GM21360 (cell line): ENCODE data around the gene HIPK2.

ENCODE experiments used
- ATAC-seq: cut with Tn5 transposase; IDR thresholded peaks from one replicate; pipeline ENCODE4 v1.9.1; 2021; ENCODE audit warnings: mild to moderate bottlenecking, moderate library complexity; ENCODE audit not compliant: unreplicated experiment

HIPK2 gene

DNA sequence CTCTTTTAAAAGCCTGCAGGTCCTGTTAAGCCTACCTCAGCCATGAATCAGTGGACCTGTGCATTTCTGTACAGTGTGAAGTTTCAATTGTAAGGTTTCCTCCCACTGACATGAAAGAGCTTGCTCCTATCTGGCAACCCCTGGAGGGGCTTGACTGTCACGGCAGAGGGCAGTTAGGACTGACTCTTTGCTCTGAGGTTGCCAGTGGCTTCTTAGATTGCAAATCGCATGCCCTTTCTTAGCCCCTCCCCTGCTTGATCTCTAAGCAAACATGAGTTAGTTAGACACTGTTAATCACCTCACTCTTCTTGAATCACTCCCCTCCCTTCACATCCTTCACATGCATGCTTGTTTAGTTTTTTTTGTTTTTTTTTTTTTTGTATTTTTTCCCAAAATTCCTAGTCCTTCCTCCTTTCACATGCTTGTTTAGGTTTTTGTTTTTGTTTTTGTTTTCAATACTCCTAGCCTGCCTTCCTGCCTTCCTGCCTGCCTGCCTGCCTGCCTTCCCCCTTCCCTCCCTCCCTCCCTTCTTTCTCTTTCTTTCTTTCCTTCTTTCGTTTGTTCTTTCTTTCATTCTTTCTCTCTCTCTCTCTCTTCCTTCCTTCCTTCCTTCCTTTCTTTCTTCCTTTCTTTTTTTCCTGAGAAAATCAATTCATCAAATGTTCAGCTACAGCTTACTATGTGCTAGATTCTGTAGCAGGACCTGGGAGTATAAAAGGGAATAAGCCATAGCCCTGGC lies 6.0 kb upstream of the HIPK2 start:
- ATAC-seq: peak; percentile 48

DNA sequence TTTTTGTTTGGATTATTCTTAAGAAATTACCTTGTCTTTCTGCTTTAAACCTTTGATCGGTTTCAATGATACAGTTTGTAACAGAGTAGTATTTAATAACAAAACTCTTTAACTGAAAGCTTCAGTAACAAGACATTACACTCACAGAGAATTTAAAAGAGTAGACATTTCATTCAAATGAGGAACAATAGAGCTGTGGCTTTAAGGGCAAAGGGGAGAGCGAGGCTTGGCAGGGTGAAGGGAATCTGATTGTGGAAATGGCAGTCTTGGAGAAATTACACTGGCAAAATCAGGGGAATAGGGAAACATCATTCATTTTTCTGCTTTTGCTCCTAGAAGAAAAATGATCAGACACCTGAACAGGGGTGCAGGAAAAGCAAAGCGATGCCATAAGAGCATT lies 5.1 kb upstream of the HIPK2 start:
- ATAC-seq: no peak

DNA sequence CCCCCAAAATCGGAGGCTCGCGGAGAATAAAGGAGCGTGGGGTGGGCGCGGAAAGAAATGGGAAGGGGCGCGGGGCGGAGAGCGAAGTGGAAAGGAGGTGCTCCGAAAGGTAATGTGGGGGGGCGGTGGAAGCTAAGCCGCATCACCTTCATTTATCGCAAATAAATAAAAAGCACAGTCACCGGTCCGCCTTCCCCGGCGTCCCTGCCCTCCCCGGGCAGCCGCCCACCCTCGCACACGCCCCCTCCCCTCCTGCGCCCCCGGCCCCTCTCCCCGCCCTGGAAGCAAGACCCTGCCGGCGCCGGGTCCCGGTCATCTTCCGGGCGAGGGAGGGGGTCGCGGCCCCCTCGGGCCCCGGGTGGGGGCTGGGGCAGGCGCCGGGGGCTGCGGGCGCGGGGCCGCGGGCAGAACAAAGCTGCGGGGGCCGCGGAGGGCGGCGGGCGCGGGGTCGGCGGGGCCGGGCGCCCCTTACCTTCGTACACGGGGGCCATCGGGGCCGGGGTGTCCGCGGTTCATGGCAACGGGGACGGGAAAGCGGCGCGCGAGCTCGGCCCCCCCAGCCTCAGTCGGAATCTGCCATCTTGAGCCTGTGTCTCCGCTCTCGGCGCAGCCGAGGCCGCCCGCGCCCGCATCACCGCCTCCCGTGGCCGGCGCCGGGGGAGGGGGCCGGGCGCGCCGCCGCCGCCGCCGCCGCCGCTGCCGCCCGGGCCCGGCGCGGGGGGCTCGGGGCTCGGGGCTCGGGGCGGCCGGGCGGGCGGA lies 486 bp downstream of the HIPK2 start:
- ATAC-seq: no peak

DNA sequence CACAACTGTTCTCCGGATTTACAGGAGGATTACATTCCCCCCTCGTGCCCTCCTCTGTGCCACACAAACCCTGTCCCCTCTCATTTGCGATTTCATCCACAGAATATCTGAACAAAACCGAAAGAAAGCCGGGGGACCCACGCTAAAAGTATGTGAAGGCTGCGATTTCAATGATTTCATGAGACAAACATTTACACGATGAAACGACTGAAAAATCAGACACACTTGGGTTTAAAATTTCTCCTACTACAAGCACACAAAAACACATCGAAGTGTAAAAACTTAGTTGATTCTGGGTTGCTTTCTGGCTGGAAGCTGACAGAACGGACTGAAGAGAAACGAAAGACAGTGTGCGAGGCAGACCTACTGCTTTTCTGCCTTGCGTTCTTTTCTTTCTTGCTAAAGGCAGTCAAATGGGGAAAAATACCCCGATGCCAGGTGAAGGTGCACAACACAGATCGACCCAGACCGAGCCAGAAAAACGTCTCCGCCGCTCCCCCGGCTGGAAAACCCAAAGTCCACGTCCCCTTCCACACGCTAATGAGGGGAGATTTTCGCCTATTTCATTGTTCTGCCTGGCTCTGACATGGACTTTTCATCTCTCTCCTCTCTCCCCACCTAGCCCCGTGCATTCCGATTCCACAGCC lies 1.2 kb downstream of the HIPK2 start:
- ATAC-seq: no peak

DNA sequence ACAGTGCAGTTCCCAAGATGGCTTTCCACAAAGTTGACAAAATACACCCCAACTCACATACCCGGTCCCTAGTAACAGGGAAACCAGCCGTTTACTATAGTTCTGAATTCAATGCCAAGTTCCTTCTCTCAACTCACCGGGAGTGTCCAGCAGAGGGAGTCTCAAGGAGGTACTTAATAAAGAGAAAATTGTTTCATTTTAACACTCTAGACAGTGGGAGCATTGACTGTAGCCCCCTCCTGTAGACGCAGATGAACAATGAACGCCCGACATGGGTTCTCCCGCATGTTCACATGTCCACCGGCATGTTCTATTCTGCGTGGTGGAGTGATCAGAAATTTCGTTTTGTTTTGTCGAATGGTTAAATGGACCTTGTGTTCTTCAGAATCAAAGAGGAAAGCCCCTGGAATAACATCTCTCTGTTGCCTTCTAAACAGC lies 1.9 kb downstream of the HIPK2 start:
- ATAC-seq: peak; percentile 32

DNA sequence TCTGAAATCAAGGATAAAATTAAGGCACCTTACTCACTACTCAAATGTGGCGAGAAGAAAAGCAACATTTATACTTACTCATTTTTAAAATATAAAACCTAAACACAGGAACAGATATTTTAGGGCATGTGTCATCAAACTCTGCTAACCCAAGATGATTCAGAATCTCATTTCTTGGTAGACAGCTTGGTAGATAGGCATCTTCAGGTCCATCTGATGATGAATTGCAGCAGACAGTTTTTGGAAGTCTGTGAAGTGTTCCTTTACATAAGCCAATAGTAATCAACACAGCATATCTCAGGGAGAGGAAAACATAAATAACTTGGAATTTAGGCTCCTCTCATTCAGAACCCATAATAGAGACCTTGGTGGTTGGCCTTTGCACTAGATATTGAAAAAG lies 3.4 kb downstream of the HIPK2 start:
- no peak for ATAC-seq

DNA sequence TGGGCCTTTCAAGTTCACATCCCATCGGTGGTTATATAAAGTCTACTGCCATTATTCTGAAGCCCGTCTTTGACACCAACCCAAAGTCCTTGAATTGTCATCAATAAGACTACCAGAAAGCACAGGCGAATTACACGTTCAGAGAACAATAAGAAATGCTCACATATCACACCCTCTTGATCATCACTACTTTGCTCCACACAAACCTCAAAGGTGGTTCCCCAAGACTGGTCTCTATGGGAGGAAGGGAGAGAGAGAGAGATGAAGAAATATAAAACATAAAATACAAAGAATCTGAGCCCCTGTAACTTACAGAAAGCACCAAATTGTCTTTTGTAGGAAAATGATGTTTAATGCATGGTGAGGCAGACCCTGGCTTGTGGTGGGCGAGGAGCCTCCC lies 4.4 kb downstream of the HIPK2 start:
- no peak for ATAC-seq

DNA sequence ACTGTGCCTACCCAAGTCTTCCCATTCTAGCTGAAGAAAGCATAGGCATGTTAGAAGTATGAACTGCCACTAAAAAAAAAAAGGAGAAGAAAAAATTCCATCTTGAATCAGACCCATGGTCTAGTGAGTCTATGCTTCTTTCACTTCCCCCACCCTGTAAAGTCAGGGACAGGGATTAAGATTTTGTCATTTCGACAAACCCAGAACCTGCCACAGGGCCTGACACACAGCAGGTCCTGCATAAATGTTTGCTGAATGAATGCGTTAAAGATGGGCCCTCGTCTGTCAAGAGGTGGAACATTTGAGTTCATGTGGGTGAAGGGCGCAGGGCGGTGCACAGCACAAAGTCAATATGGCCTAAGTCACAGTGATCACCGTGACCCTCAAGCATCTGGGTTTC lies 4.9 kb downstream of the HIPK2 start:
- ATAC-seq: no peak

DNA sequence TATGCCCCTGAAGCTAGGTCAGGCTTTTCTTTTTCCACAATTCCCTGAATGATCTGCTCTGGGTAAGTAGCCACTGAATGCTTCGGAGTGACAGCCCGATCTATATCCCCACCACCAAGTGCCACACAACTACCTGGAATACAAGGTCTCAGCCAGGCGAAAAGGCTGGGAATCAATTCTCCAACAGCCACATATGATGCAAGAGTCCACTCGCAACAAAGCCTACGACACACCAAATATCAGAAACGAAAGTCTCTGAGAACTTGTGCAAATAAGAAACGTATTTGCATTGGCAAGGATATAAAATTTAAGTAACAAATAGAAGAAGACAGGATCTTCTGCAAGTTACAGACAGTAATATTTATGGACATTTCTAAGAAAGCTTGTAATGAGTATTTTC lies 5.7 kb downstream of the HIPK2 start:
- ATAC-seq: no peak

DNA sequence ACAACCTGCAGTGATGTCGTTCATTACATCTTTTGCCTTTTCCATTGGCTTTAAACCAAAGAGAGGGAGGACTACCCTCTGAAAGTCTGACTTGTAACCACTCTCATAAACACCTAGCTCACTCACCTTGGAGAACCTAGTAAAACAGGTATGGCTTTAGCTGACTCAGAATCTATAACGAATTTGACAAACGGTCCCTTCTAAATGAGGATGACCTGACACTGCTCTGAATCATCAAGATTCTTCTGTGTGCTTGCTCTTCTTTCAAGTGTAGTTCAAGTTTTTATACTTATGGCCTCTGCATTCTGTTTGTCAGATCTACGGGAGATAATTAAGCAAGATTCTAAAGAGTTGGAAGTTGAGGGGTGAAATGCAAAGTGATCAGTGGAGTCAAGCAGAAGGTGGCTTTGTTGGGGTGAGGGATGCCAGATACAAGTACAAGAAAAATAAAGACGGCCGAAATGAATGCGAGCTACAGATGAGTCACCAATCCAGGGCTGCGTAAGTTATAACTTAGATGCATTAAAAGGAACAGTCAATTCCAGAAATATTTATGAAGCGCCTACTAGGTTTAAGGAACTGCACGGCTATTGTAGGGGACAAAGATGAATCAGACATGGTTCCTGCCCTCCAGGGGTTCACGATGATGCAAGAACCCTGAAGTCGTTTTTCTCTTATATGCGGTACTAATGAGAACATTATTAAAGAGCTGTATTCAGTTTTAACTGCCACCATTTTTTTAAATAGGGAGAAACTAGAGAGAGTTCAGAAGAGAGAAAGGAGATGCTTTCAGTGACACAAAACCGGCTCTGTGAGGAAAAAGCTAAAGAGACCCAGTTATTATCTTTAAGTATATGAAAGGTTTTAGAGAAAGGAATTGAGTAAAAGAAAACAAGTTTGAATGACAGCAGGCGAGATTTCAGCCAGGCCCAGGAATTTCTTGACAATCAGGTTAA lies 6.5 kb downstream of the HIPK2 start:
- no peak for ATAC-seq

DNA sequence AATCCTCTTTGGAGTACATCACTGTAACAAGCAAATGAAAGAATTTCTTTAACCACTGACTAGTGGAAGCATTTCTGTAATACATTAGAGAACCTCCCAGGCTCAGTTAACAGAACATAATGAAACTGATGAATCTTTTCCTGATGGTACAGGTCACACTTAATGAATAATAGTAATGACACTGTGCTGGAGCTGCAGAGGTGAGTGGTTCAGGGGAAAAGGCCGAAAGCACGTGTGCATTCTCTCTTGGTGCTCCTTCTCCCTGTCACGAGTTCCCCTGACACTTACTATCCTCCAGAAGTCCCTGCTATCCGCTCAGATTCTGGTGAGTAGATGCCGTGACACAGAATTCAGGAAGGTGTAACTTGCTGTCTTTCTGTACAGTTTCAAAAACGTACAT lies 8.0 kb downstream of the HIPK2 start:
- no peak for ATAC-seq

DNA sequence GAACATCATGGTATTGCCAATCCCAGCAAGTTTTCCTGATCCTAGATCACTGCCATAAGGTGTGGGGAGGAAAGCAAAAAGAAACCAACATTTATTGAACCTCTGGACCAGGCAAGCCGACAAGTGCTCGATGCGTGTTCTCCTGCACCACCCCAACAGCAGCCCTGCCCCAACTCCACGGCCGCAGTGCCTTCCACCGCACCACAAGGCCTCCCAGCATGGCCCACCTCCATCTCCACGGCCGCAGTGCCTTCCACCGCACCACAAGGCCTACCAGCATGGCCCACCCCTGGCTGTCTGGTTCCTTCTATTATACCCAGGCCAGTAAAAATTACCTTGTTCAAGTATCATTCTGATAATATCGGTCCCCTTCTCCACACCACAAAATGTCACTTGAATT lies 8.7 kb downstream of the HIPK2 start:
- no peak for ATAC-seq

DNA sequence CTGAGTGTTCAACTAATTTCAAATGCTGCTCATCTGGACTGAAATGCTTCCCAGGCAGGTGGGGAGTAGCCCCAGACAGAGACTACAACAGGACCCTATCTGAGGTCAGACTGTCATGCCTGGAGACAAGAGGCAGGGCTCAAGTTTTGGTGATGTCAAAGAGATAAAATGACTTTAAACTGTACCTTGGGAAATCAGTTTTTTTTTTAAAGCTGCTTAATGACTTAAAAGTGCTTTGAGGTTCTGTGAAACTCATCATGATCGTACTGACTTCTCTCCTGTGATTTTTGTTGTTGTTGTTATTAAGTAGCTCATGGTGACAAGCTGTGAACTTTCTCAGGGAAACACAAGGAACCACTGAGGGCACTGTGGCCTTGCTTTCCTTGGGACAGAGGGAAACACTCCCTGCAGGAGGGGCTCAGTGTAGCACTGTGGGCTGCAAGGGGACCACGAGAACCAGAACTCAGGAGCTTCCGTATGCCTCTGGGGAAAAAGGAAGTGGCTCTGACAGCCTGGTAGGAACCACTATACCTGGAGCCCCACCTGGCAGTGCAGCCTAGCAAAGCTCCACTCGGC lies 9.5 kb downstream of the HIPK2 start:
- no peak for ATAC-seq

DNA sequence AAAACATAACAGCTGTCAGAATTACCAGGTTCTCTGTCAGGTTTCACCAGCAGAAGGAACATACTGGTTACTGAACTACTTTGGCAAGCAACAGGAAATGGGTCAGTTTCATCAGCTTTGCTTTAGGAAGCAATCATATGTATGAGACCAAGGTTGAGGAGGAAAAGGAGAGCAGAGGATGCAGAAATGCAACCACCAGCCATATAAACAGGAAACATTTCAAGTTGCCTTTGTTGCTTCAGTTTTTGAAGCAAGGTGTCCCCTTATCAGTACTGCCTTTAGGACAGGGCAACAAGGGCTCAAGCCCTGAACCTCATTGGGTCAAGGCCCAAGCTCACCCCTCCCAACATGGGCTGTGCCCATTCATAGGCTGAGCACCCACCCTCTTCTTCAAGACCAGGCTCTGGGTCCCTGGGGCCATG lies 10.2 kb downstream of the HIPK2 start:
- ATAC-seq: peak; percentile 77

DNA sequence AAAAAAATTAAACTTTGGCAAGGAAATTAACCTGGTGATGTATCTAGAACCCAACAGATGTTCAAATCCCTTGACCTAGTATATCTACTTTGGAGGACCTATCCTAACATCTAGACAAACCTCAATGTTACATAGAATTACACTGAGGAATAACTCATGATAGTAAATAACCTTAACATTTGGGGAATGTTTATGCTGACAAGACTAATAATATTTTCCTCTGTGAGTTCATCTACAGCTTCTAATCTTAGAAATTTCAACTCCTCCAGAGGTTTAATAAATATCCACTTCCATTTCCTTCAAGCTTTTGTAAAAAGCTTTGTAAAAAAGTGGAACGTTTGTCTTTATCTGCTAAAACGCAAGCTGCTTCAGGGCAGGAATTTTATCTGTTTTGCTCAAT lies 12.7 kb downstream of the HIPK2 start:
- ATAC-seq: no peak

DNA sequence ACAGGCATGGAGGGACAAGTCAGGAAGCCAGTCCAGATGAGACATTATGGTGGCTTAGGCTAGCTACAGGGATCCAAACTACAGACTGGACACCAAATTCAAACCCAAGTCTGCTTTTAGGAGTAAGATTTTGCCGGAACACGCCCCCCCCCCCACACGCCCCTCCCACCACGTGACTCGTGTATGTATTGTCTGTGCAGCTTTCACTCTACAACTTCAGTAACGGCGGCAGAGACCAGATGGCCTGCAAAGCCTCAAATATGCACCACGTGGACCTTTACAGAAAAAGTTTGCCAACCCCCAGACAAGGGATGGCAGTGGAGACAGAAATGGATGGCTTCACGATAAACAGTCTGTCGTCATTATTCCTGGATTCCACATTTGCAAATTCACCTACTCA lies 14.5 kb downstream of the HIPK2 start:
- no peak for ATAC-seq

DNA sequence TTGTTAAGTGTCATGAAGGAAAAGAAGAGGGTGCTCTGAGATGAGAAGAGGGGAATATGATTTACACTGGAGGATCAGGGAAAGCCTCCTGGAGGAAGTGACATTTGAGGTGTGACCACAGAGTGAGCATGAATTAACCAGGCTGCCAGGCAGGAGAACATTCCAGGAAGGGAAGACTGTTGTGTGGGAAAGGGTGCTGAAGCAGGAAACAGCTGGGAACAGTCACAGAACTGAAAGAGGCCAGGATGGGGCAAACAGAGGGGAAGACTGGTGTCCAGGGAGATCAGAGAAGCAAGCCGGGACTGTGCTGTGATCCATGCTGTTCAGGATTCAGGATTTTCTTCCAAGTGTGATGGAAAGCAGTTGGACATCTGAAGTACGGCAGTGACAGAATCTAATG lies 14.9 kb downstream of the HIPK2 start:
- no peak for ATAC-seq

DNA sequence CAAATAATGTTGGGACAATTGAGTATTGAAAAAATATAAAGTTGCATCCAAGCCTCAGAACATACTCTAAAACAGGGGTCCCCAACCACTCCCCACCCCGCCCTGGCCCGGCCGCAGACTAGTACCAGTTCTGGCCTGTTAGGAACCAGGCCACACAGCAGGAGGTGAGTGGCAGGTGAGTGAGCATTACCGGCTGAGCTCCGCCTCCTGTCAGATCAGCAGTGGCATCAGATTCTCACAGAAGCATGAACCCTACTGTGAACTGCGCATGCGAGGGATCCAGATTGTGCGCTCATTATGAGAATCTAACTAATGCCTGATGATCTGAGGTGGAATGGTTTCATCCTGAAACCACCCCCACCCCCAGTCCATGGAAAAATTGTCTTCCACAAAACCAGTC lies 19.4 kb downstream of the HIPK2 start:
- ATAC-seq: no peak

DNA sequence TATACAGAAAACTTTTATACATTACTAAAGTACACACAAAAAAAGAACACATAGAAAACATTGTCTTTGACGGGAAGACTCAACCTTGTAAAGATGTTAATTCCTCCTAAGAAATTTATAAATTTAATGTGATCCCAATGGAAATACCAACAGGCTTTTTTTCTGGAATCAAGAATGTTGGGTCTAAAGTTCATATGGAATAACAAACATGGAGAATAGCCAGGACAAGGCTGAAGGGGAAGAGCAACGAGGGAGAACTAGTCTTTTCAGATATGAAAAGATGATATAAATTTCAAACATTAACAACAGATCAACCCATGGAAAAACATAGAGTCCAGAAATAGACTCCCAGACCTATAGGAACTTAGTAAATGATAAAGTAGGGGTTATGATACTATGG lies 19.8 kb downstream of the HIPK2 start:
- no peak for ATAC-seq

DNA sequence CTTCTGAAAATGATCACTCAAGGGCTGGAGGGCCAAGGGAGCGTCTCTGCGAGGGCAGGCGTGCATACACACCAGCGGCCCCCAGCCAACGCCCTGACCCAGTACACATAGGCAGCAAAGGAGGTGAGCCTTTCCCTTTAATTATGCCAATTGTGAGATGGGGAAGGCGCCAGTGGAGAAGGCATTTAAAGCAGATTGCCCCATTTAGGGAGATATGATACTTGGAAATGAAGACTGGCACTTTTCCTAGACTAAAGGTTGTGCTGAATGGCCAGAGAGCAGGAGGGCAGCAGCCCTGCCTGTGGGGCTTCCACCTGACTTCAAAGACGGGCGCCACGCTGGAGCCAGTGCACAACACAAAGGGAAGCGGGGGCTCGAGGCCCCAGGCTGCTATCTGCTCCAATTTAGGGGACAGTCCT lies 24.1 kb downstream of the HIPK2 start:
- no peak for ATAC-seq
